HK-2 (cell line): ENCODE measurements around the gene EMC1.
"Not testable (repeated sequence)": the region's sequence is repeated elsewhere in the genome, so short reads cannot be mapped to it uniquely, and the experiment has no call there.

Experiments
- DNase-seq: peaks from one replicate; pipeline ENCODE4 v3.0.0-alpha.2; 2018; ENCODE audit not compliant: unreplicated experiment

Gene EMC1

GRCh38 chr1:19190468-19190867 lies 60.9 kb downstream of the EMC1 start:
- DNase-seq, result no peak

- no peak for DNase-seq
Observed at GRCh38 chr1:19189270-19189669, 62.1 kb downstream of the EMC1 start.

GRCh38 chr1:19187852-19188251 lies 63.5 kb downstream of the EMC1 start:
- DNase-seq, result no peak

- no peak for DNase-seq
Observed at GRCh38 chr1:19186001-19186400, 65.3 kb downstream of the EMC1 start.

- no peak for DNase-seq
Observed at GRCh38 chr1:19182223-19182622, 69.1 kb downstream of the EMC1 start.

- DNase-seq, result not testable (repeated sequence)
Observed at GRCh38 chr1:19180265-19180657, 71.1 kb downstream of the EMC1 start.

- no peak for DNase-seq
Observed at GRCh38 chr1:19179597-19180264, 71.6 kb downstream of the EMC1 start.

- no peak for DNase-seq
Observed at GRCh38 chr1:19178734-19179398, 72.5 kb downstream of the EMC1 start.

- DNase-seq, result no peak
Observed at GRCh38 chr1:19177811-19178210, 73.5 kb downstream of the EMC1 start.

GRCh38 chr1:19169642-19170041 lies 81.7 kb downstream of the EMC1 start:
- DNase-seq, result no peak

GRCh38 chr1:19167140-19167539 lies 84.2 kb downstream of the EMC1 start:
- DNase-seq, result no peak

GRCh38 chr1:19166066-19166465 lies 85.3 kb downstream of the EMC1 start:
- DNase-seq, result no peak
